Spleen (tissue), 11 donors: Measurements from ENCODE around the gene DLG5. TPM values are rescaled to one million over a fixed set of nuclear protein-coding genes. Genes with fewer than 3 reads are reported as not detected.

Experiments
- DNase-seq: peaks from one replicate; pipeline ENCODE4 v3.0.0-alpha.2; 2020
- H3K27ac ChIP-seq, 8 donors: fragments of 200-600 bp; sonication (generic) in 7 of 8; 1 replicate in 4 of 8; 2 replicates in 4 of 8; pipeline versions ENCODE4 v1.5.0 to v1.8.0; 2016 to 2021; ENCODE audit warnings: inconsistent platforms in 4 of 8, mild to moderate bottlenecking in 4 of 8, moderate library complexity in 1 of 8
- H3K27me3 ChIP-seq, 7 donors: fragments of 200-600 bp; sonication (generic) in 6 of 7; replicated peaks in 1 of 7; 1 replicate in 4 of 7; 2 replicates in 3 of 7; pipeline versions ENCODE4 v1.5.0 to v1.8.0; 2016 to 2021; ENCODE audit warnings: inconsistent platforms in 3 of 7, mild to moderate bottlenecking in 1 of 7
- H3K36me3 ChIP-seq, 6 donors: fragments of 200-600 bp; sonication (generic) in 5 of 6; 1 replicate in 4 of 6; 2 replicates in 2 of 6; pipeline versions ENCODE4 v1.5.0 to v1.8.0; 2016 to 2021; ENCODE audit warnings: inconsistent platforms in 2 of 6
- H3K4me1 ChIP-seq, 6 donors: fragments of 200-600 bp; sonication (generic) in 5 of 6; 1 replicate in 3 of 6; 2 replicates in 3 of 6; pipeline versions ENCODE4 v1.5.0 to v1.8.0; 2016 to 2021; ENCODE audit warnings: inconsistent platforms in 3 of 6
- H3K4me3 ChIP-seq, 8 donors: fragments of 200-600 bp; sonication (generic) in 7 of 8; 1 replicate in 4 of 8; 2 replicates in 4 of 8; pipeline versions ENCODE4 v1.5.0 to v1.8.0; 2016 to 2021; ENCODE audit warnings: inconsistent platforms in 4 of 8, mild to moderate bottlenecking in 4 of 8, moderate library complexity in 2 of 8
- H3K9me3 ChIP-seq, 8 donors: fragments of 200-600 bp; sonication (generic) in 7 of 8; 1 replicate in 4 of 8; 2 replicates in 4 of 8; pipeline versions ENCODE4 v1.5.0 to v1.8.0; 2016 to 2021; ENCODE audit warnings: inconsistent platforms in 4 of 8
- POLR2A ChIP-seq, 3 donors: fragments of 450-650 bp; IDR thresholded peaks; one replicate each; pipeline ENCODE4 v1.5.1; 2017; ENCODE audit warnings: antibody characterized with exemption in 3 of 3, mild to moderate bottlenecking in 1 of 3
- POLR2AphosphoS5 ChIP-seq, 3 donors: sonication (generic); formaldehyde crosslinking; IDR thresholded peaks; one replicate each; pipeline ENCODE4 v1.5.1; 2017; ENCODE audit warnings: antibody characterized with exemption in 3 of 3
- WGBS, 5 donors: extraction: QIAGEN DNeasy Blood & Tissue Kit in 3 of 5; methylation state at CpG; one replicate each; pipeline versions ENCODE4 v1.1.5 to v1.1.7; 2013 to 2018; 5-methylcytosine and 5-hydroxymethylcytosine counted together
- intact Hi-C: fragments of 100-400 bp; cut with DNase I; formaldehyde crosslinking; loops from one replicate; pipeline ENCODE4 v1.15.0; 2023; ENCODE audit warnings: low total_unique reads
- polyA plus RNA-seq, 3 donors: library from polyadenylated mRNA; stranded (reverse); fragments of 200-250 nt; gene quantifications; one replicate each; pipeline ENCODE4 v1.2.1, GENCODE V29; 2013
- total RNA-seq, 7 donors: library from RNA; depleted of rRNA in 3 of 7; stranded (reverse); fragments of >200 nt in 3 of 7; fragmentation: NEBNext Ultra II Directional in 4 of 7; extraction: Animal tissue kit (Norgen Biotek cat#: 25700) in 4 of 7; gene quantifications; one replicate each; pipeline versions ENCODE4 v1.1.0 to v1.2.1, GENCODE V29; 2016 to 2021
- TF ChIP-seq, protein P1 (sequence below), 11 experiments: fragments of 200-600 bp in 7 of 11; fragments of 450-650 bp in 4 of 11; sonication (generic) in 4 of 11; IDR thresholded peaks in 8 of 11; conservative IDR thresholded peaks in 3 of 11; 1 replicate in 7 of 11; 2 replicates in 4 of 11; pipeline versions ENCODE4 v1.4.0 to v1.8.0; 2016 to 2021; ENCODE audit warnings: antibody characterized with exemption in 11 of 11, inconsistent platforms in 4 of 11, mild to moderate bottlenecking in 1 of 11
- donor health status: healthy with polysubstance abuse.
- donor health status: DM: no; HTN: no; CAD: no; lungs with moderate emphysema.
- donor health status: DM: no; HTN: no; CAD: no.
- donor health status: Bipolar disorder and iron deficiency.
- donor health status: healthy.
- donor health status: DM: no; HTN: no; CAD: no.
- donor health status: DM: yes; HTN: yes; CAD: no.

Gene DLG5
- total and polyA plus RNA-seq, 10 donors, result 2.0 to 14.4 (median 8.8) TPM

- no peaks in the 10 kb centered on the region for H3K4me1 ChIP-seq
- no peak overlapping the region for H3K4me3 ChIP-seq
- peaks cover 0 to 9% (median 0%) of the 10 kb centered on the region in 6 donors for H3K36me3 ChIP-seq
- TF ChIP-seq, protein P1, sequence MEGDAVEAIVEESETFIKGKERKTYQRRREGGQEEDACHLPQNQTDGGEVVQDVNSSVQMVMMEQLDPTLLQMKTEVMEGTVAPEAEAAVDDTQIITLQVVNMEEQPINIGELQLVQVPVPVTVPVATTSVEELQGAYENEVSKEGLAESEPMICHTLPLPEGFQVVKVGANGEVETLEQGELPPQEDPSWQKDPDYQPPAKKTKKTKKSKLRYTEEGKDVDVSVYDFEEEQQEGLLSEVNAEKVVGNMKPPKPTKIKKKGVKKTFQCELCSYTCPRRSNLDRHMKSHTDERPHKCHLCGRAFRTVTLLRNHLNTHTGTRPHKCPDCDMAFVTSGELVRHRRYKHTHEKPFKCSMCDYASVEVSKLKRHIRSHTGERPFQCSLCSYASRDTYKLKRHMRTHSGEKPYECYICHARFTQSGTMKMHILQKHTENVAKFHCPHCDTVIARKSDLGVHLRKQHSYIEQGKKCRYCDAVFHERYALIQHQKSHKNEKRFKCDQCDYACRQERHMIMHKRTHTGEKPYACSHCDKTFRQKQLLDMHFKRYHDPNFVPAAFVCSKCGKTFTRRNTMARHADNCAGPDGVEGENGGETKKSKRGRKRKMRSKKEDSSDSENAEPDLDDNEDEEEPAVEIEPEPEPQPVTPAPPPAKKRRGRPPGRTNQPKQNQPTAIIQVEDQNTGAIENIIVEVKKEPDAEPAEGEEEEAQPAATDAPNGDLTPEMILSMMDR (IDR thresholded peaks at IDR 0.05 in 8 of 11, conservative IDR thresholded peaks at IDR 0.05 in 3 of 11), result no peak
- TF ChIP-seq POLR2A (IDR thresholded peaks at IDR 0.05) (no peak), POLR2AphosphoS5 (IDR thresholded peaks at IDR 0.05) (no peak)
- no peaks in the 10 kb centered on the region for H3K27me3 ChIP-seq
- peaks cover 0 to 17% (median 6%) of the 10 kb centered on the region in 8 donors for H3K9me3 ChIP-seq
- intact Hi-C loops, result no loop called here
- WGBS, 5 donors, result 89 to 95% (median 92%) methylated on average over 8 of the region's 8 CpGs
- DNase-seq, result no peak
- no peak overlapping the region for H3K27ac ChIP-seq
Measured at GRCh38 chr10:77782328-77783061, 144.1 kb downstream of the DLG5 start.

- no peak overlapping the region for H3K27ac ChIP-seq
- H3K27me3 ChIP-seq, result no peaks in the 10 kb centered on the region
- no peak for DNase-seq
- H3K4me1 ChIP-seq, result no peaks in the 10 kb centered on the region
- TF ChIP-seq POLR2AphosphoS5 (IDR thresholded peaks at IDR 0.05) (no peak), POLR2A (IDR thresholded peaks at IDR 0.05) (no peak)
- TF ChIP-seq, protein P1 (IDR thresholded peaks at IDR 0.05 in 8 of 11, conservative IDR thresholded peaks at IDR 0.05 in 3 of 11), result no peak
- peaks cover 2 to 25% (median 15%) of the 10 kb centered on the region in 8 donors for H3K9me3 ChIP-seq
- intact Hi-C loops, result no loop called here
- H3K4me3 ChIP-seq, result no peak overlapping the region
- peaks cover 0 to 9% (median 0%) of the 10 kb centered on the region in 6 donors for H3K36me3 ChIP-seq
- 90 to 96% (median 91%) methylated on average over 21 to 27 of the region's 27 CpGs for WGBS, 5 donors
Measured at GRCh38 chr10:77781451-77782327, 144.9 kb downstream of the DLG5 start.

- Histone ChIP-seq H3K4me3 (no peak overlapping the region), H3K27ac (no peak overlapping the region), H3K27me3 (no peaks in the 10 kb centered on the region), H3K9me3 (peaks cover 7 to 37% (median 28%) of the 10 kb centered on the region in 8 donors), H3K4me1 (no peaks in the 10 kb centered on the region), H3K36me3 (peaks cover 0 to 9% (median 0%) of the 10 kb centered on the region in 6 donors)
- 93 to 97% (median 94%) methylated on average over 9 of the region's 9 CpGs for WGBS, 5 donors
- intact Hi-C loops, result no loop called here
- TF ChIP-seq POLR2AphosphoS5 (IDR thresholded peaks at IDR 0.05) (no peak), POLR2A (IDR thresholded peaks at IDR 0.05) (no peak)
- TF ChIP-seq, protein P1 (IDR thresholded peaks at IDR 0.05 in 8 of 11, conservative IDR thresholded peaks at IDR 0.05 in 3 of 11), result no peak
- DNase-seq, result no peak
Measured at GRCh38 chr10:77780180-77780579, 146.4 kb downstream of the DLG5 start.

DNA sequence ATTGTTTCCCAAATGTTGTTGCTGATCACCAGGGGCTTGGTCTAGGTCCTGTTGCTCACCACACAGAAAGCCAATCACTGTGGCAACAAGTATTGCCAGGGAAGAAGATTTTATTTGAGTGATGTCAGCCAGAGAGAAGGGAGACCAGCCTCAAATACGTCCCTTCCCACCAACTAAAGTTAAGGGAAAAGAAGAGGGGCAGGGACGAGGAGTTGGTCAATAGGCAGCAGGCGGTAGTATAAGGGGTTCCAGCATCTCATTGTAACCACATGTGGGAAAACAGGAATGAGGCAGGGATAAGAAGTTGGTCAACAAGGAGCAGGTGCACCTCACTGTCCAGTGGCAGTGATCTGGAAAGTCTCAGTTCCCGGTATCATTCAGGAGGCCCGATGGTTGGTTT lies 150.1 kb downstream of the DLG5 start:
- 77 to 91% (median 86%) methylated on average over 5 of the region's 5 CpGs for WGBS, 5 donors
- intact Hi-C loops, result no loop called here
- Histone ChIP-seq H3K4me1 (no peaks in the 10 kb centered on the region), H3K4me3 (no peak overlapping the region), H3K27me3 (no peaks in the 10 kb centered on the region), H3K36me3 (peaks cover 0 to under 1% (median 0%) of the 10 kb centered on the region in 6 donors), H3K27ac (no peak overlapping the region), H3K9me3 (peaks cover 7 to 37% (median 28%) of the 10 kb centered on the region in 8 donors)
- no peak for TF ChIP-seq POLR2AphosphoS5 (IDR thresholded peaks at IDR 0.05)
- TF ChIP-seq, protein P1 (IDR thresholded peaks at IDR 0.05 in 8 of 11, conservative IDR thresholded peaks at IDR 0.05 in 3 of 11), result no peak
- TF ChIP-seq POLR2A (IDR thresholded peaks at IDR 0.05), result no peak
- no peak for DNase-seq
